Urothelium cell line (cell line): ENCODE results near the gene GRK2.
"Not testable (repeated sequence)": the region's sequence is repeated elsewhere in the genome, so short reads cannot be mapped to it uniquely, and the experiment has no call there.

Source experiments
- DNase-seq: peaks from one replicate; pipeline ENCODE4 v3.0.0; 2011; ENCODE audit warnings: low spot score, mixed read lengths
- FAIRE-seq: peaks from 2 replicates; lab custom pipeline; 2011; peaks lifted over from hg19 to GRCh38; lab: Jason Lieb, UNC

Gene GRK2

GRCh38 chr11:67253872-67254624 is 12.2 kb upstream of the GRK2 start:
- DNase-seq: no peak
- no peak for FAIRE-seq

- DNase-seq (no peak), FAIRE-seq (no peak)
Measured at GRCh38 chr11:67254798-67255197, 11.5 kb upstream of the GRK2 start.

- FAIRE-seq (no peak), DNase-seq (no peak)
Measured at GRCh38 chr11:67255353-67255752, 10.9 kb upstream of the GRK2 start.

GRCh38 chr11:67255864-67256263 is 10.4 kb upstream of the GRK2 start:
- DNase-seq: no peak
- no peak for FAIRE-seq

GRCh38 chr11:67256477-67257135 is 9.7 kb upstream of the GRK2 start:
- no peak for FAIRE-seq
- no peak for DNase-seq

GRCh38 chr11:67260406-67260805 is 5.9 kb upstream of the GRK2 start:
- no peak for DNase-seq
- FAIRE-seq: no peak

GRCh38 chr11:67260885-67261639 is 5.2 kb upstream of the GRK2 start:
- DNase-seq: peak; percentile 84
- not testable (repeated sequence) for FAIRE-seq

GRCh38 chr11:67261640-67261945 is 4.7 kb upstream of the GRK2 start:
- FAIRE-seq (no peak), DNase-seq (no peak)

- DNase-seq (no peak), FAIRE-seq (no peak)
Measured at GRCh38 chr11:67261946-67262681, 4.2 kb upstream of the GRK2 start.

GRCh38 chr11:67262731-67263675 is 3.3 kb upstream of the GRK2 start:
- no peak for FAIRE-seq

GRCh38 chr11:67264260-67264659 is 2.0 kb upstream of the GRK2 start:
- DNase-seq (no peak), FAIRE-seq (no peak)

More at GRCh38 chr11:67262731-67263675, 3.3 kb upstream of the GRK2 start:
- peak; percentile 89 for DNase-seq

- FAIRE-seq: no peak
- no peak for DNase-seq
Measured at GRCh38 chr11:67264877-67265632, 1.2 kb upstream of the GRK2 start.

- peak; percentile 91 for DNase-seq
- no peak for FAIRE-seq
Measured at GRCh38 chr11:67265633-67266448, 432 bp upstream of the GRK2 start.

- FAIRE-seq: no peak
- no peak for DNase-seq
Measured at GRCh38 chr11:67267188-67268080, 1.2 kb downstream of the GRK2 start.

- DNase-seq (no peak), FAIRE-seq (no peak)
Measured at GRCh38 chr11:67268081-67268961, 2.0 kb downstream of the GRK2 start.

GRCh38 chr11:67268962-67269268 is 2.6 kb downstream of the GRK2 start:
- FAIRE-seq (no peak), DNase-seq (no peak)
